Middle frontal gyrus (tissue), 1 donor: ENCODE data around the gene PLB1.
"Not testable (repeated sequence)": the region's sequence is repeated elsewhere in the genome, so short reads cannot be mapped to it uniquely, and the experiment has no call there.

ENCODE experiments used
- DNase-seq: peaks from one replicate; pipeline ENCODE4 v3.0.0-alpha.2; 2015; ENCODE audit warnings: low spot score; ENCODE audit errors: extremely low spot score

PLB1 gene

GRCh38 chr2:28665041-28665704, 169.3 kb downstream of the PLB1 start:
- DNase-seq: peak; percentile 23

GRCh38 chr2:28665811-28666377, 170.0 kb downstream of the PLB1 start:
- DNase-seq: not testable (repeated sequence)

- no peak for DNase-seq
Measured at GRCh38 chr2:28666496-28667184, 170.8 kb downstream of the PLB1 start.

GRCh38 chr2:28667261-28667660, 171.4 kb downstream of the PLB1 start:
- no peak for DNase-seq

GRCh38 chr2:28668106-28668814, 172.4 kb downstream of the PLB1 start:
- no peak for DNase-seq

GRCh38 chr2:28668880-28669279, 173.0 kb downstream of the PLB1 start:
- DNase-seq: no peak

- DNase-seq: no peak
Measured at GRCh38 chr2:28670856-28671255, 175.0 kb downstream of the PLB1 start.

GRCh38 chr2:28673338-28673737, 177.5 kb downstream of the PLB1 start:
- DNase-seq: no peak

GRCh38 chr2:28674062-28674712, 178.3 kb downstream of the PLB1 start:
- no peak for DNase-seq

GRCh38 chr2:28674713-28675068, 178.8 kb downstream of the PLB1 start:
- no peak for DNase-seq

- DNase-seq: no peak
Measured at GRCh38 chr2:28676152-28676835, 180.4 kb downstream of the PLB1 start.

- DNase-seq: no peak
Measured at GRCh38 chr2:28678175-28678855, 182.5 kb downstream of the PLB1 start.

- DNase-seq: no peak
Measured at GRCh38 chr2:28678944-28679343, 183.1 kb downstream of the PLB1 start.

GRCh38 chr2:28680657-28681056, 184.8 kb downstream of the PLB1 start:
- no peak for DNase-seq

GRCh38 chr2:28681158-28681571, 185.3 kb downstream of the PLB1 start:
- DNase-seq: no peak

GRCh38 chr2:28681606-28682005, 185.7 kb downstream of the PLB1 start:
- DNase-seq: no peak

GRCh38 chr2:28683100-28683706, 187.3 kb downstream of the PLB1 start:
- no peak for DNase-seq

- DNase-seq: no peak
Measured at GRCh38 chr2:28684142-28684858, 188.4 kb downstream of the PLB1 start.

GRCh38 chr2:28687171-28687570, 191.3 kb downstream of the PLB1 start:
- DNase-seq: no peak
